K562 (cell line): ENCODE measurements around the gene MBD5. TPM values are rescaled to one million over a fixed set of nuclear protein-coding genes. Genes with fewer than 3 reads are reported as not detected.

ENCODE experiments used
- ATAC-seq: fragments of 200-7000 bp; cut with Tn5 transposase; 3 replicates; pipeline ENCODE4 v1.9.1; 2020; ENCODE audit warnings: moderate library complexity
- BruUV-seq: library from RNA; stranded (reverse); fragments of 400-500 nt; replicated peaks from 2 replicates; lab custom pipeline; 2021; lab: Mats Ljungman, UMichigan
- CTCF ChIA-PET: fragments of 300-600 bp; formaldehyde crosslinking; extraction: SDS; loops from one replicate; lab custom pipeline; 2021; ENCODE audit warnings: low intra/inter-chr PET ratio; lab: Yijun Ruan, JAX
- POLR2A ChIA-PET: fragments of 300-600, 350-650 bp; sonication (Branson Sonifier 250); formaldehyde crosslinking; extraction: SDS; loops from one replicate; lab custom pipeline; 2021; ENCODE audit warnings: antibody characterized with exemption, inconsistent platforms; lab: Yijun Ruan, JAX
- DNase-seq, 4 experiments: peaks; one replicate each; pipeline versions ENCODE4 v3.0.0 to v3.0.0-alpha.2; 2011 to 2018; ENCODE audit warnings: low spot score in 3 of 4, mixed read lengths in 3 of 4; ENCODE audit errors: extremely low read depth in 1 of 4
- FAIRE-seq: peaks from 2 replicates; lab custom pipeline; 2011; peaks lifted over from hg19 to GRCh38; lab: Jason Lieb, UNC
- H2AFZ ChIP-seq: 2 replicates; pipeline ENCODE4 v1.6.0; 2011; ENCODE audit warnings: low read depth, low read length, control low read depth, inconsistent platforms
- H3K27ac ChIP-seq: fragments of 200-600 bp; 3 replicates; pipeline ENCODE4 v1.8.0; 2011; ENCODE audit warnings: low read depth, mild to moderate bottlenecking, control low read depth, inconsistent platforms, low read length, moderate library complexity, mixed read lengths; ENCODE audit errors: extremely low read depth
- H3K27me3 ChIP-seq, 2 experiments: fragments of 300-600 bp in 1 of 2; 2 replicates in 1 of 2; 3 replicates in 1 of 2; pipeline versions ENCODE4 v1.6.0 to v1.8.0; 2011; ENCODE audit warnings: inconsistent platforms in 2 of 2, low read length in 2 of 2, mild to moderate bottlenecking in 1 of 2, mixed read lengths in 1 of 2, moderate library complexity in 1 of 2; ENCODE audit not compliant: control insufficient read depth in 2 of 2, insufficient read depth in 2 of 2
- H3K36me3 ChIP-seq: fragments of 300-600 bp; 3 replicates; pipeline ENCODE4 v1.8.0; 2011; ENCODE audit warnings: mild to moderate bottlenecking, low read length, inconsistent platforms; ENCODE audit not compliant: control insufficient read depth, insufficient read depth
- H3K4me1 ChIP-seq, 2 experiments: fragments of 200-600 bp in 1 of 2; replicated peaks in 1 of 2; 2 replicates in 1 of 2; 3 replicates in 1 of 2; pipeline versions ENCODE4 v1.5.1 to v1.8.0; 2011; ENCODE audit warnings: inconsistent platforms in 2 of 2, low read length in 2 of 2, mild to moderate bottlenecking in 1 of 2, mixed read lengths in 1 of 2, moderate library complexity in 1 of 2; ENCODE audit not compliant: control insufficient read depth in 2 of 2, insufficient read depth in 2 of 2
- H3K4me2 ChIP-seq: 2 replicates; pipeline ENCODE4 v1.6.1; 2011; ENCODE audit warnings: low read length, control low read depth, inconsistent platforms, mixed read lengths; ENCODE audit not compliant: insufficient read depth
- H3K4me3 ChIP-seq: fragments of 200-600 bp; sonication (generic), shearing (Covaris generic); 2 replicates; pipeline ENCODE4 v1.5.1; 2016; ENCODE audit warnings: control low read depth, inconsistent platforms
- H3K79me2 ChIP-seq: fragments of 200-600 bp; 3 replicates; pipeline ENCODE4 v1.8.0; 2011; ENCODE audit warnings: low read length, inconsistent platforms; ENCODE audit not compliant: control insufficient read depth, insufficient read depth
- H3K9ac ChIP-seq, 2 experiments: 2 replicates each; pipeline versions ENCODE4 v1.6.0 to v1.6.1; 2011; ENCODE audit warnings: low read depth in 2 of 2, low read length in 2 of 2, control low read depth in 1 of 2, inconsistent platforms in 1 of 2, mild to moderate bottlenecking in 1 of 2, mixed read lengths in 1 of 2; ENCODE audit not compliant: insufficient read depth in 1 of 2
- H3K9me1 ChIP-seq: one replicate; pipeline ENCODE4 v1.6.0; 2011; ENCODE audit warnings: inconsistent platforms, mild to moderate bottlenecking, low read length, moderate library complexity; ENCODE audit not compliant: control insufficient read depth, insufficient read depth
- H3K9me3 ChIP-seq: replicated peaks from 2 replicates; pipeline ENCODE4 v1.5.1; 2011; ENCODE audit warnings: low read depth, low read length, inconsistent platforms; ENCODE audit not compliant: control insufficient read depth, insufficient read depth
- H4K20me1 ChIP-seq: replicated peaks from 2 replicates; pipeline ENCODE4 v1.6.1; 2011; ENCODE audit warnings: low read length, inconsistent platforms, mixed read lengths; ENCODE audit not compliant: control insufficient read depth, insufficient read depth
- JUNB ChIP-seq: fragments of 450-650 bp; formaldehyde crosslinking; conservative IDR thresholded peaks from 2 replicates; pipeline ENCODE4 v1.4.0; 2020; ENCODE audit warnings: mild to moderate bottlenecking
- RBM14 ChIP-seq: fragments of 200-400 bp; formaldehyde crosslinking; IDR thresholded peaks from 2 replicates; pipeline ENCODE4 v1.6.1; 2018; ENCODE audit warnings: low read depth, mild to moderate bottlenecking, low read length, moderate library complexity, borderline replicate concordance; ENCODE audit not compliant: insufficient read depth
- TCF7L2 ChIP-seq: fragments of 150-350 bp; IDR thresholded peaks from 2 replicates; pipeline ENCODE4 v1.6.1; 2016; ENCODE audit warnings: low read depth, mild to moderate bottlenecking, low read length, moderate library complexity
- ZNF3 ChIP-seq: fragments of 250-450 bp; sonication (Bioruptor Pico); IDR thresholded peaks from 2 replicates; pipeline ENCODE4 v1.5.0; 2021; ENCODE audit warnings: mild to moderate bottlenecking, moderate library complexity
- WGBS: fragments of 100-300 bp; shearing (Covaris generic); methylation state at CpG from one replicate; pipeline ENCODE4 v1.1.6; 2016; ENCODE audit warnings: low coverage, mixed read lengths; ENCODE audit not compliant: insufficient coverage; ENCODE audit errors: missing lambda C conversion rate; 5-methylcytosine and 5-hydroxymethylcytosine counted together
- in situ Hi-C: fragments of 300-500 bp; cut with MboI; formaldehyde crosslinking; loops from 4 replicates; pipeline ENCODE4 v1.15.0; 2018; ENCODE audit warnings: inconsistent platforms, mixed read lengths
- intact Hi-C: fragments of 100-400 bp; cut with micrococcal nuclease; formaldehyde crosslinking; loops from 2 replicates; pipeline ENCODE4 v1.14.2; 2022
- polyA plus RNA-seq, 8 experiments: library from polyadenylated mRNA; depleted of rRNA in 4 of 8; stranded (reverse) in 5 of 8; unstranded in 3 of 8; fragments of >200 nt; fragmentation: Nextera tagmentation in 2 of 8; fragmentation: Illumina TruSeq in 1 of 8; extraction: Ambion mirVana in 2 of 8; extraction: Trizol in 1 of 8; gene quantifications; 2 replicates each; pipeline versions ENCODE4 v1.2.1 to v1.2.3, GENCODE V29; 2011 to 2014; ENCODE audit warnings: inconsistent platforms in 1 of 8, missing spikeins in 1 of 8
- total RNA-seq, 7 experiments: library from RNA; depleted of rRNA in 6 of 7; stranded (reverse); fragments of >200 nt in 6 of 7; fragmentation: Illumina TruSeq in 2 of 7; extraction: Trizol in 2 of 7; gene quantifications; 2 replicates each; pipeline versions ENCODE4 v1.2.1 to v1.2.3, GENCODE V29; 2011 to 2021; ENCODE audit warnings: low replicate concordance in 1 of 7
- TF ChIP-seq, protein P1 (sequence below): fragments of 250-450 bp; sonication (Bioruptor Pico); IDR thresholded peaks from 2 replicates; pipeline ENCODE4 v1.5.0; 2021

MBD5 gene
- total and polyA plus RNA-seq, 9 of the 15 experiments (the other 6 are each of a cell fraction or from before 2014, with no cell fraction given): 3.4 to 14.5 (median 9.0) TPM

GRCh38 chr2:148525130-148525529 lies 504.2 kb downstream of the MBD5 start:
- no peak for FAIRE-seq

More at GRCh38 chr2:148525130-148525529, 504.2 kb downstream of the MBD5 start:
- no peak overlapping the region for H2AFZ ChIP-seq
- no peak overlapping the region for H3K4me3 ChIP-seq
- in situ Hi-C loops: no loop called here
- DNase-seq: no peak
- no peaks in the 10 kb centered on the region for H3K79me2 ChIP-seq
- TF ChIP-seq, protein P1, sequence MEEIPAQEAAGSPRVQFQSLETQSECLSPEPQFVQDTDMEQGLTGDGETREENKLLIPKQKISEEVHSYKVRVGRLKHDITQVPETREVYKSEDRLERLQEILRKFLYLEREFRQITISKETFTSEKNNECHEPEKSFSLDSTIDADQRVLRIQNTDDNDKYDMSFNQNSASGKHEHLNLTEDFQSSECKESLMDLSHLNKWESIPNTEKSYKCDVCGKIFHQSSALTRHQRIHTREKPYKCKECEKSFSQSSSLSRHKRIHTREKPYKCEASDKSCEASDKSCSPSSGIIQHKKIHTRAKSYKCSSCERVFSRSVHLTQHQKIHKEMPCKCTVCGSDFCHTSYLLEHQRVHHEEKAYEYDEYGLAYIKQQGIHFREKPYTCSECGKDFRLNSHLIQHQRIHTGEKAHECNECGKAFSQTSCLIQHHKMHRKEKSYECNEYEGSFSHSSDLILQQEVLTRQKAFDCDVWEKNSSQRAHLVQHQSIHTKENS: no peak
- TF ChIP-seq TCF7L2 (no peak), JUNB (no peak), ZNF3 (CRISPR knock-in tag) (no peak), RBM14 (no peak)
- TF ChIP-seq, all 486 proteins: peak for 0
- H3K36me3 ChIP-seq: no peaks in the 10 kb centered on the region
- H3K27me3 ChIP-seq: peaks cover 6 to 34% of the 10 kb centered on the region in 2 experiments; a peak in 3 of 5 replicates
- no peaks in the 10 kb centered on the region for H3K9me3 ChIP-seq
- intact Hi-C loops: no loop called here
- H3K27ac ChIP-seq: no peak overlapping the region
- H3K4me1 ChIP-seq: no peaks in the 10 kb centered on the region
- no TSS peak for BruUV-seq
- CTCF ChIA-PET: no interaction called here
- POLR2A ChIA-PET: no interaction called here
- H3K9ac ChIP-seq: no peak overlapping the region
- no peak for ATAC-seq
- H4K20me1 ChIP-seq: peaks cover 4% of the 10 kb centered on the region
- H3K9me1 ChIP-seq: no peaks in the 10 kb centered on the region
- 0% methylated on average over 2 of the region's 2 CpGs for WGBS
- H3K4me2 ChIP-seq: no peak overlapping the region
